DND-41 (cell line): ENCODE measurements around the gene ZNF175.

Source experiments
- ATAC-seq: fragments of 200-7000 bp; cut with Tn5 transposase; 3 replicates; pipeline ENCODE4 v1.9.1; 2021; ENCODE audit warnings: low read depth; ENCODE audit not compliant: insufficient read depth
- DNase-seq: peaks from one replicate; pipeline ENCODE4 v3.0.0-alpha.2; 2020
- H2AFZ ChIP-seq: 2 replicates; pipeline ENCODE4 v1.6.0; 2012; ENCODE audit warnings: low read depth, low read length
- H3K27ac ChIP-seq: 2 replicates; pipeline ENCODE4 v1.5.1; 2012; ENCODE audit warnings: low read length, inconsistent platforms
- H3K27me3 ChIP-seq: fragments of 200-600 bp; sonication (generic); 2 replicates; pipeline ENCODE4 v1.6.0; 2012; ENCODE audit warnings: low read length, mild to moderate bottlenecking, inconsistent platforms; ENCODE audit not compliant: insufficient read depth, poor library complexity
- H3K36me3 ChIP-seq: 2 replicates; pipeline ENCODE4 v1.5.1; 2012; ENCODE audit warnings: low read length, inconsistent platforms; ENCODE audit not compliant: insufficient read depth
- H3K4me1 ChIP-seq: 2 replicates; pipeline ENCODE4 v1.5.1; 2012; ENCODE audit warnings: mild to moderate bottlenecking, low read length; ENCODE audit not compliant: insufficient read depth
- H3K4me2 ChIP-seq: 2 replicates; pipeline ENCODE4 v1.6.0; 2012; ENCODE audit warnings: mild to moderate bottlenecking, moderate library complexity, low read length, inconsistent platforms; ENCODE audit not compliant: insufficient read depth
- H3K4me3 ChIP-seq, 2 experiments: fragments of 200-600 bp in 1 of 2; shearing (Covaris generic) in 1 of 2; 2 replicates each; pipeline ENCODE4 v1.5.1; 2012 to 2016; ENCODE audit warnings: inconsistent platforms in 2 of 2, low read length in 2 of 2, mild to moderate bottlenecking in 2 of 2, low read depth in 1 of 2, moderate library complexity in 1 of 2
- H3K79me2 ChIP-seq: 2 replicates; pipeline ENCODE4 v1.6.0; 2012; ENCODE audit warnings: low read length, inconsistent platforms; ENCODE audit not compliant: insufficient read depth
- H3K9ac ChIP-seq: 2 replicates; pipeline ENCODE4 v1.6.0; 2012; ENCODE audit warnings: low read depth, mild to moderate bottlenecking, inconsistent platforms, low read length, moderate library complexity
- H3K9me3 ChIP-seq: 2 replicates; pipeline ENCODE4 v1.5.1; 2012; ENCODE audit warnings: low read length, moderate library complexity, mild to moderate bottlenecking, inconsistent platforms; ENCODE audit not compliant: insufficient read depth, severe bottlenecking
- H4K20me1 ChIP-seq: 2 replicates; pipeline ENCODE4 v1.6.0; 2012; ENCODE audit warnings: low read length; ENCODE audit not compliant: insufficient read depth
- EZH2 ChIP-seq: IDR thresholded peaks from 3 replicates; pipeline ENCODE4 v1.6.1; 2012; ENCODE audit warnings: borderline replicate concordance, low read depth, mild to moderate bottlenecking, moderate library complexity, low read length, inconsistent platforms; ENCODE audit not compliant: severe bottlenecking
- TF ChIP-seq, protein P1 (sequence below): IDR thresholded peaks from 2 replicates; pipeline ENCODE4 v1.5.1; 2012; ENCODE audit warnings: borderline replicate concordance, low read length, moderate library complexity, mild to moderate bottlenecking; ENCODE audit not compliant: poor library complexity, severe bottlenecking; ENCODE audit errors: extremely low read depth

Gene ZNF175

DNA sequence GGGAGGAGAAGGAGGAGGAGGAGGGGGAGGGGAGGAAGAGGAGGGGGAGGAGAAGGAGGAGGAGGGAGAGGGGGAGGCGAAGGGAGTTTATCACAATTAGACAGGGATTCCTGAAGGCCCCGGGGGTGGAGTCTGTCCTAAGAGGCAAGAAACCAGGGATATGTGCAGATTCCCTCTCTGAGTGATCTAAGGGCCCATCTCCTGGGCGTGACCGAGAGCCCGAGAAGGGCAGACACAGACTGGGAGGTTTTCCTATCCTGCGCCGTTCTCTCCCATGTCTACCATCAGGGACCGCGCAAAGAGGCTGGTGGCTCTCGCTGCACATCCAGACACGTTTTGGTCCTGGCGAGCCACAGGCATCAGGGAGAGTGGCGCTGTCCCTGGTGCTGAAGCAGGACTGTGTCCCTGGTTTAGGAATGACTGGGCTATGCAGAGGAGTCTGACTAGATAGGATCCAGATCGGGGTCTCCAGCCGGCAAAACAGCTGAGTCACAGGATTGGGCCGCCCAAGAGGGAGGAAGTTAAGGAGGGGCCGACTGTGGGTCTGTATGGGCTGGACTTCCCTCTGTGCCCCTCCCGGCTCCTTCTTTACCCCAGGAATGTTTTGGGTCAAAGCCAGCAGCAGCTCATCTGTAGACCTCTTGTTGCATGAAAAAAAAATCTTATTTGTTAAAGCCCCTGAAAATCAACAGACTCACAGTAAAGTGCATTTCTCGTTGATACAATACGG, 17.9 kb upstream of the ZNF175 start:
- Histone ChIP-seq H3K36me3 (no peaks in the 10 kb centered on the region), H4K20me1 (peaks cover 4% of the 10 kb centered on the region), H3K9ac (no peak overlapping the region), H2AFZ (no peak overlapping the region), H3K79me2 (no peaks in the 10 kb centered on the region), H3K9me3 (no peaks in the 10 kb centered on the region), H3K27me3 (peaks cover 4% of the 10 kb centered on the region), H3K4me2 (no peak overlapping the region), H3K4me3 (no peak overlapping the region), H3K4me1 (no peaks in the 10 kb centered on the region), H3K27ac (no peak overlapping the region)
- DNase-seq = peak; percentile 66
- no peak for TF ChIP-seq EZH2
- TF ChIP-seq, protein P1, sequence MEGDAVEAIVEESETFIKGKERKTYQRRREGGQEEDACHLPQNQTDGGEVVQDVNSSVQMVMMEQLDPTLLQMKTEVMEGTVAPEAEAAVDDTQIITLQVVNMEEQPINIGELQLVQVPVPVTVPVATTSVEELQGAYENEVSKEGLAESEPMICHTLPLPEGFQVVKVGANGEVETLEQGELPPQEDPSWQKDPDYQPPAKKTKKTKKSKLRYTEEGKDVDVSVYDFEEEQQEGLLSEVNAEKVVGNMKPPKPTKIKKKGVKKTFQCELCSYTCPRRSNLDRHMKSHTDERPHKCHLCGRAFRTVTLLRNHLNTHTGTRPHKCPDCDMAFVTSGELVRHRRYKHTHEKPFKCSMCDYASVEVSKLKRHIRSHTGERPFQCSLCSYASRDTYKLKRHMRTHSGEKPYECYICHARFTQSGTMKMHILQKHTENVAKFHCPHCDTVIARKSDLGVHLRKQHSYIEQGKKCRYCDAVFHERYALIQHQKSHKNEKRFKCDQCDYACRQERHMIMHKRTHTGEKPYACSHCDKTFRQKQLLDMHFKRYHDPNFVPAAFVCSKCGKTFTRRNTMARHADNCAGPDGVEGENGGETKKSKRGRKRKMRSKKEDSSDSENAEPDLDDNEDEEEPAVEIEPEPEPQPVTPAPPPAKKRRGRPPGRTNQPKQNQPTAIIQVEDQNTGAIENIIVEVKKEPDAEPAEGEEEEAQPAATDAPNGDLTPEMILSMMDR = no peak
- ATAC-seq = peak; percentile 64

DNA sequence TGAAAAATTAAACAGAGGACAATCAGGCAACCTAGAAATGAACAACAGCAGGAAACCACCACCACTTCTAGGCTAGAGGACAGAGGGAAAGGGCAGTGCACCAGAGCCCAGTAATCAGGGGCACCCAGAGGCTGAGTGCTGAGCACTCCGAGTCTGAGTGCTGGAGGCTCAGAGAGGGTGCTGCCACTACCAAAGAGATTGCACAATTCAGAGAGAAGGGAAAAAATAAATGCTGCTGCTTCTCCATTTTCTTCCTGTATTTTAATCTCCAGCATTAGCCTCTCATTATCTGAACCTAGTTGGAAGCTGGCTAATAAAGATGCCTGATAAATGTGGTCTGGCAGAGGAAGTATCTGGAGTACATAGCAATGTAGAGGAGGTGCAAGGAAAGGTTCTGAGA, 11.8 kb upstream of the ZNF175 start:
- no peak for TF ChIP-seq EZH2
- TF ChIP-seq, protein P1 = no peak
- DNase-seq (no peak), ATAC-seq (no peak)
- Histone ChIP-seq H3K4me2 (no peak overlapping the region), H2AFZ (no peak overlapping the region), H3K4me1 (no peaks in the 10 kb centered on the region), H3K36me3 (no peaks in the 10 kb centered on the region), H3K27me3 (no peaks in the 10 kb centered on the region), H3K79me2 (no peaks in the 10 kb centered on the region), H3K4me3 (no peak overlapping the region), H3K9me3 (no peaks in the 10 kb centered on the region), H3K9ac (no peak overlapping the region), H4K20me1 (no peaks in the 10 kb centered on the region), H3K27ac (no peak overlapping the region)

DNA sequence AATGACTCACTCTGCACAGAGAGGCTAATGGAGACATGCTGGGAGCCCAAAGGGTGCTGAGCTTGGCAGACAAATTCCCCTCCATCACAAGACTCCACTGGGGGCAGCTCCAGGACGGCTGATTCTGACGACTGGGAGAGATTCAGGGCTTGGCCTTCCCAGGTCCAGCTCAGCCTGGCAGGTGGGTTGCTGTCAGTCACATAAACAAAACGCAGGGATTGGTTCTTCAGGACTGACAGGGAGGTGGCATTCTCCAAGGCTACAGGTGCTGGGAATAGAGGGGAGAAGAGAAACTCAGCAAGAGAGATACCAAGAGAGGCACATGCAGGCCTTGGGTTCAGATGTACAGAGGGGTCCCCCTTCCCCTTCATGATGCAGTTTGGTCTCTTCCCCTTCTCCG, 10.7 kb upstream of the ZNF175 start:
- H3K36me3 ChIP-seq = no peaks in the 10 kb centered on the region
- ATAC-seq (no peak), DNase-seq (no peak)
- H3K9ac ChIP-seq = no peak overlapping the region
- peaks cover 3% of the 10 kb centered on the region for H3K27me3 ChIP-seq
- H3K4me2 ChIP-seq = no peak overlapping the region
- TF ChIP-seq EZH2 = no peak
- TF ChIP-seq, protein P1 = no peak
- no peaks in the 10 kb centered on the region for H4K20me1 ChIP-seq
- no peaks in the 10 kb centered on the region for H3K9me3 ChIP-seq
- no peak overlapping the region for H2AFZ ChIP-seq
- H3K79me2 ChIP-seq = no peaks in the 10 kb centered on the region
- H3K4me3 ChIP-seq = no peak overlapping the region
- H3K4me1 ChIP-seq = no peaks in the 10 kb centered on the region
- no peak overlapping the region for H3K27ac ChIP-seq
